Effector memory CD4-positive, alpha-beta T cell (primary cell): ENCODE measurements around the gene RNFT2.
"Not testable (repeated sequence)": the region's sequence is repeated elsewhere in the genome, so short reads cannot be mapped to it uniquely, and the experiment has no call there.

ENCODE experiments used
- DNase-seq, 3 donors: peaks; one replicate each; pipeline ENCODE4 v3.0.0-alpha.2; 2020
- H3K27ac ChIP-seq: 2 replicates; pipeline ENCODE4 v1.7.0; 2013; ENCODE audit warnings: mild to moderate bottlenecking, low read length, moderate library complexity; ENCODE audit not compliant: insufficient read depth, poor library complexity, severe bottlenecking
- H3K27me3 ChIP-seq: replicated peaks from 2 replicates; pipeline ENCODE4 v1.7.0; 2013; ENCODE audit warnings: mild to moderate bottlenecking, low read length; ENCODE audit not compliant: insufficient read depth, control insufficient read depth, poor library complexity, severe bottlenecking
- H3K36me3 ChIP-seq: 2 replicates; pipeline ENCODE4 v1.7.0; 2013; ENCODE audit warnings: mild to moderate bottlenecking, low read length, moderate library complexity; ENCODE audit not compliant: control insufficient read depth, insufficient read depth
- H3K4me1 ChIP-seq: 2 replicates; pipeline ENCODE4 v1.7.0; 2013; ENCODE audit warnings: low read length, mild to moderate bottlenecking; ENCODE audit not compliant: control insufficient read depth, insufficient read depth, poor library complexity, severe bottlenecking
- H3K4me3 ChIP-seq: 2 replicates; pipeline ENCODE4 v1.7.0; 2013; ENCODE audit warnings: low read length, low read depth, mild to moderate bottlenecking; ENCODE audit not compliant: insufficient read depth, poor library complexity, severe bottlenecking
- H3K9me3 ChIP-seq: 2 replicates; pipeline ENCODE4 v1.7.0; 2013; ENCODE audit warnings: mild to moderate bottlenecking, low read length, moderate library complexity; ENCODE audit not compliant: control insufficient read depth

The RNFT2 gene

GRCh38 chr12:116804051-116804450, 65.9 kb downstream of the RNFT2 start:
- peaks cover 2% of the 10 kb centered on the region for H3K9me3 ChIP-seq
- no peaks in the 10 kb centered on the region for H3K4me1 ChIP-seq
- H3K27me3 ChIP-seq = no peaks in the 10 kb centered on the region
- DNase-seq = no peak
- no peak overlapping the region for H3K27ac ChIP-seq
- no peaks in the 10 kb centered on the region for H3K36me3 ChIP-seq
- no peak overlapping the region for H3K4me3 ChIP-seq

- H3K36me3 ChIP-seq = no peaks in the 10 kb centered on the region
- H3K4me3 ChIP-seq = no peak overlapping the region
- H3K27me3 ChIP-seq = no peaks in the 10 kb centered on the region
- DNase-seq = no peak
- H3K27ac ChIP-seq = no peak overlapping the region
- no peaks in the 10 kb centered on the region for H3K4me1 ChIP-seq
- no peaks in the 10 kb centered on the region for H3K9me3 ChIP-seq
Observed at GRCh38 chr12:116806845-116807440, 68.8 kb downstream of the RNFT2 start.

DNA sequence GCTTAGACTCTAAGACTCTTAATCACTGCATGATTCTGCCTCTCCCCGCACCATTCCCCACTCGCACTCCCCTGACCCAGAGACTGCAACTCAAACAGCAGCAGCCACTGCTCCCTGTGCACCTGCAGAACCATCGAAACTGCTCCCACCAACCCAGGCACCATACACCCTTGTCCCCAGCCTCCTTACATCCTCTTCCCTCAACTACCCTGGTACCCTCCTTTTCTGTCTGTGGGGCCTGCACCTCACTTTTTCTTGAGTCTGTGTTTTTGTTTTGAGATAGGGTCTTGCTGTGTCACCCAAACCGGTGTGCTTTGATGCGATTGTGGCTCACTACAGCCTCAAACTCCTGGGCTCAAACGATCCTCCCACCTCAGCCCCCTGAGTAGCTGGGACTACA, 69.4 kb downstream of the RNFT2 start:
- H3K4me3 ChIP-seq = no peak overlapping the region
- H3K27ac ChIP-seq = no peak overlapping the region
- no peaks in the 10 kb centered on the region for H3K36me3 ChIP-seq
- no peaks in the 10 kb centered on the region for H3K4me1 ChIP-seq
- H3K27me3 ChIP-seq = no peaks in the 10 kb centered on the region
- DNase-seq = no peak
- no peaks in the 10 kb centered on the region for H3K9me3 ChIP-seq

GRCh38 chr12:116808113-116809105, 70.3 kb downstream of the RNFT2 start:
- no peak for DNase-seq
- Histone ChIP-seq H3K27ac (no peak overlapping the region), H3K4me3 (no peak overlapping the region), H3K36me3 (no peaks in the 10 kb centered on the region), H3K27me3 (no peaks in the 10 kb centered on the region), H3K4me1 (no peaks in the 10 kb centered on the region), H3K9me3 (no peaks in the 10 kb centered on the region)

DNA sequence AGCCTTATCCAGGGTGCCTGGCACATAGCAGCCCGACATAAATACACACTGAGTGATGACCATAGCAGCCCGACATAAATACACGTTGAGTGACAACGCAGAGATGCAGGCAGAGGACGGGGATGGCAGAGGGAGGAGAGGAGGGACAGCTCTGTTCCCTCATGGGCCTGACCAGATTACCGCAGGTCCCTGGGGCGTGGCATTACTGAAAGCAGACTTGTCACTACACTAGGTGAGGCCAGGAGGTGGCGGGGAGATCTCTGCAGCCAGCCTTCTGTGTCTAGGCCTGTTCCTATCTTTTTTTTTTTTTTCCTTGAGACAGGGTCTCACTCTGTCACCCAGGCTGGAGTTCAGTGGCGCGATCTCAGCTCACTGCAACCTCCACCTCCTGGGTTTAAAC, 74.1 kb downstream of the RNFT2 start:
- no peak overlapping the region for H3K4me3 ChIP-seq
- H3K4me1 ChIP-seq = no peaks in the 10 kb centered on the region
- no peaks in the 10 kb centered on the region for H3K9me3 ChIP-seq
- H3K27ac ChIP-seq = no peak overlapping the region
- no peaks in the 10 kb centered on the region for H3K36me3 ChIP-seq
- DNase-seq = no peak
- no peaks in the 10 kb centered on the region for H3K27me3 ChIP-seq

- no peaks in the 10 kb centered on the region for H3K27me3 ChIP-seq
- no peak for DNase-seq
- no peak overlapping the region for H3K4me3 ChIP-seq
Observed at GRCh38 chr12:116813271-116814041, 75.3 kb downstream of the RNFT2 start.

DNA sequence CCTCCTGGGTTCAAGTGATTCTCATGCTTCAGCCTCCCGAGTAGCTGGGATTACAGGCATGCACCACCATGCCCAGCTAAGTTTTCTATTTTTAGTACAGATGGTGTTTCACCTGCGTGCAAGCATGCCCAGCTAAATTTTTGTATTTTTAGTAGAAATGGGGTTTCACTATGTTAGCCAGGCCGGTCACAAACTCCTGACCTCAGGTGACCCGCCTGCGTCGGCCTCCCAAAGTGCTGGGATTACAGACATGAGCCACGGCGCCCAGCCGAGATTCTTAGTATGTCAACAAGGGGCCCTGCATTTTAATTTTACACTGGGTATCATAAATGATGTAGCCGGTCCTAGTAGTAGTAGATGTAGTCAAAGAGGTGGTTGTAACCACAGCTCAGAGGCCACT, 76.7 kb downstream of the RNFT2 start:
- not testable (repeated sequence) for H3K27ac ChIP-seq, H3K27me3 ChIP-seq, H3K9me3 ChIP-seq, H3K4me3 ChIP-seq, H3K36me3 ChIP-seq, H3K4me1 ChIP-seq, DNase-seq

More at GRCh38 chr12:116813271-116814041, 75.3 kb downstream of the RNFT2 start:
- H3K4me1 ChIP-seq = peaks cover 3% of the 10 kb centered on the region
- no peak overlapping the region for H3K27ac ChIP-seq
- no peaks in the 10 kb centered on the region for H3K36me3 ChIP-seq
- H3K9me3 ChIP-seq = no peaks in the 10 kb centered on the region

GRCh38 chr12:116818341-116818856, 80.3 kb downstream of the RNFT2 start:
- H3K9me3 ChIP-seq = no peaks in the 10 kb centered on the region
- H3K27me3 ChIP-seq = no peaks in the 10 kb centered on the region
- H3K4me3 ChIP-seq = peak overlapping the region; percentile 74
- H3K4me1 ChIP-seq = peaks cover 9% of the 10 kb centered on the region
- H3K36me3 ChIP-seq = no peaks in the 10 kb centered on the region
- DNase-seq = no peak
- peak overlapping the region; percentile 88 for H3K27ac ChIP-seq

DNA sequence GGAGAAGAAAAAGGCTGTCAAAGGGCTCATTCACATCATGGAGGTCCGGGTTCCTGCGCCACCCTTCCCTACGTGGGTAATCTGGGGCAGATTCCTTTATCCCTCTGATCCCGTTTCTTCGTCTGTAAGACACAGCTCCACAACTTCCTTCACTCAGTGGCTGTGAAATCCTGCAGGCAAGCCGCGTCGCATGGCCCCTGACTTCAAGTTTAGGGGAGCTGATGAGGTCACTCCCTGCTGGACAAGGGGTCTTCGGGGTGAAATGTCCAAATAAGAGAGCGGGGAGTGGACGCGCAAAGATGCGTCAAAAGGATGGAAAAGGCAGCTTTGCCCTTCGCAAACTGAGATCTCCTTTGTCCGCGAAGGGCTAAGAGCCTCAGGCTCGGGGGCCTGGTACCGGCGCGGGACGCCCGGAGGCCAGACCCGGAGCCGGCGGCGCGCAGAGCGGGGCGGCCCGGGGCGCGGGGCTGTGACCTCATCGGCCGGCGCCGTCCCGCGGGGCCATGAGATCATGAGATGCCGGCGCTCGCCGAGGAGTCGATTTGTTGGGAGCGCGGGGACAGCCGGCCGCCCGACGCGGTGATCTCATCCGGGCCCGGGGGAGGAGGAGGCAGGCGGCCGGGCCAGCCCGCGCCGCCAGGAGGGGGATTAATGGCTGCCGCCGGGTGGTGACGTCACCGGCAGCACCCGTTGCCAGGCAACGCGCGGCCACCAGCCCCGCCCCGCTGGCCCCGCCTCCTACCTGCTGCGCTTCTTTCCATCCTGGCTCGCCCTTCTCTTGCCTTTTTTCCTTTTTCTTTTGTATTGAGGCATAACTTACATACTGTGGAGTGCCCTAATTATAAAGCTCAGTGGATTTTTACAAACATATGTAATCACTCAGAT, 81.1 kb downstream of the RNFT2 start:
- H3K4me3 ChIP-seq = peak overlapping the region; percentile 74
- H3K27me3 ChIP-seq = no peaks in the 10 kb centered on the region
- H3K36me3 ChIP-seq = no peaks in the 10 kb centered on the region
- H3K9me3 ChIP-seq = no peaks in the 10 kb centered on the region
- H3K27ac ChIP-seq = peak overlapping the region; percentile 88
- peak; percentile 84 to 89 (median 86) for DNase-seq
- H3K4me1 ChIP-seq = peaks cover 9% of the 10 kb centered on the region
